Caco-2 (cell line): Measurements from ENCODE around the gene CPB2. TPM values are rescaled to one million over a fixed set of nuclear protein-coding genes. Genes with fewer than 3 reads are reported as not detected.

ENCODE experiments used
- BruUV-seq: library from RNA; stranded (reverse); fragments of 400-500 nt; replicated peaks from 2 replicates; lab custom pipeline; 2021; lab: Mats Ljungman, UMichigan
- CTCF ChIA-PET: fragments of 300-600 bp; sonication (Branson Sonifier 250); formaldehyde crosslinking; loops from one replicate; lab custom pipeline; 2022; ENCODE audit warnings: antibody characterized with exemption; lab: Charles Lee
- POLR2A ChIA-PET: fragments of 300-600 bp; sonication (Branson Sonifier 250); formaldehyde crosslinking; loops from one replicate; lab custom pipeline; 2022; ENCODE audit warnings: antibody characterized with exemption; lab: Charles Lee
- DNase-seq, 2 experiments: peaks; one replicate each; pipeline versions ENCODE4 v3.0.0 to v3.0.0-alpha.2; 2020 to 2022
- H3K27me3 ChIP-seq: replicated peaks from 2 replicates; pipeline ENCODE4 v1.6.0; 2011; ENCODE audit warnings: low read length; ENCODE audit not compliant: control insufficient read depth, insufficient read depth
- H3K36me3 ChIP-seq: 2 replicates; pipeline ENCODE4 v1.5.1; 2011; ENCODE audit warnings: low read length; ENCODE audit not compliant: control insufficient read depth, insufficient read depth
- H3K4me1 ChIP-seq: fragments of 250-450 bp; sonication (Bioruptor Pico); 2 replicates; pipeline ENCODE4 v1.5.1; 2020; ENCODE audit warnings: mild to moderate bottlenecking
- H3K4me3 ChIP-seq: 2 replicates; pipeline ENCODE4 v1.5.1; 2011; ENCODE audit warnings: low read depth, mild to moderate bottlenecking, control low read depth, low read length
- H3K9me3 ChIP-seq: fragments of 250-450 bp; sonication (Bioruptor Pico); 2 replicates; pipeline ENCODE4 v1.5.1; 2020; ENCODE audit warnings: mild to moderate bottlenecking, moderate library complexity
- H3K27ac Mint-ChIP-seq: one replicate; pipeline ENCODE4 v1.8.0; 2022; ENCODE audit warnings: mixed read lengths; ENCODE audit not compliant: unreplicated experiment
- H3K27me3 Mint-ChIP-seq: one replicate; pipeline ENCODE4 v1.8.0; 2022; ENCODE audit warnings: mixed read lengths; ENCODE audit not compliant: insufficient read depth, unreplicated experiment
- H3K36me3 Mint-ChIP-seq: one replicate; pipeline ENCODE4 v1.8.0; 2022; ENCODE audit warnings: mild to moderate bottlenecking, mixed read lengths; ENCODE audit not compliant: insufficient read depth, unreplicated experiment
- H3K4me1 Mint-ChIP-seq: one replicate; pipeline ENCODE4 v1.8.0; 2022; ENCODE audit warnings: low read depth, mixed read lengths; ENCODE audit not compliant: unreplicated experiment
- H3K4me3 Mint-ChIP-seq: one replicate; pipeline ENCODE4 v1.8.0; 2022; ENCODE audit warnings: mild to moderate bottlenecking, moderate library complexity, mixed read lengths; ENCODE audit not compliant: unreplicated experiment
- H3K9me3 Mint-ChIP-seq: one replicate; pipeline ENCODE4 v1.8.0; 2022; ENCODE audit warnings: mixed read lengths; ENCODE audit not compliant: unreplicated experiment
- CTCF ChIP-seq, 2 experiments: fragments of 200-600 bp in 1 of 2; IDR thresholded peaks; 1 replicate in 1 of 2; 2 replicates in 1 of 2; pipeline versions ENCODE4 v1.5.1 to v1.8.0; 2011 to 2022; ENCODE audit warnings: antibody characterized with exemption in 1 of 2, control low read depth in 1 of 2, inconsistent platforms in 1 of 2, low read depth in 1 of 2, low read length in 1 of 2, mild to moderate bottlenecking in 1 of 2, moderate library complexity in 1 of 2; ENCODE audit not compliant: insufficient read depth in 1 of 2, severe bottlenecking in 1 of 2, unreplicated experiment in 1 of 2
- intact Hi-C: fragments of 100-400 bp; cut with micrococcal nuclease; formaldehyde crosslinking; loops from one replicate; pipeline ENCODE4 v1.10.0; 2022; ENCODE audit not compliant: unreplicated experiment
- total RNA-seq: library from RNA; stranded (reverse); gene quantifications from 2 replicates; pipeline ENCODE4 v1.2.3, GENCODE V29; 2022

Gene CPB2
- total RNA-seq, 1 experiment from 2014 or later, result 0.18 TPM

- ChIA-PET POLR2A (no interaction called here), CTCF (no interaction called here)
- no peaks in the 10 kb centered on the region for H3K4me1 Mint-ChIP-seq
- no TSS peak for BruUV-seq
- H3K27me3 Mint-ChIP-seq, result peaks cover 9% of the 10 kb centered on the region
- H3K27me3 ChIP-seq, result no peaks in the 10 kb centered on the region
- no peak for DNase-seq
- no peaks in the 10 kb centered on the region for H3K9me3 ChIP-seq
- intact Hi-C loops, result no loop called here
- H3K27ac Mint-ChIP-seq, result no peak overlapping the region
- H3K9me3 Mint-ChIP-seq, result no peaks in the 10 kb centered on the region
- no peaks in the 10 kb centered on the region; the same call in 1 of the 2 replicates for H3K36me3 ChIP-seq
- no peak overlapping the region for H3K4me3 Mint-ChIP-seq
- H3K4me3 ChIP-seq, result no peak overlapping the region
- peaks cover 8% of the 10 kb centered on the region; the same call in 1 of the 2 replicates for H3K4me1 ChIP-seq
- no peak for TF ChIP-seq CTCF (IDR thresholded peaks at IDR 0.05; ENCODE audit: insufficient read depth in 1 of 2, low read depth in 1 of 2, low read length in 1 of 2, severe bottlenecking in 1 of 2, unreplicated experiment in 1 of 2)
- H3K36me3 Mint-ChIP-seq, result no peaks in the 10 kb centered on the region
These were observed 2.1 kb upstream of the CPB2 start for GRCh38 chr13:46106839-46107371.

- POLR2A ChIA-PET, result no interaction called here
- H3K27me3 ChIP-seq, result no peaks in the 10 kb centered on the region
- Mint-ChIP-seq H3K4me1 (no peaks in the 10 kb centered on the region), H3K36me3 (no peaks in the 10 kb centered on the region), H3K9me3 (no peaks in the 10 kb centered on the region), H3K4me3 (no peak overlapping the region), H3K27me3 (peaks cover 3% of the 10 kb centered on the region), H3K27ac (no peak overlapping the region)
- H3K9me3 ChIP-seq, result no peaks in the 10 kb centered on the region
- intact Hi-C loops, result no loop called here
- H3K36me3 ChIP-seq, result no peaks in the 10 kb centered on the region; the same call in 1 of the 2 replicates
- TF ChIP-seq CTCF (IDR thresholded peaks at IDR 0.05; ENCODE audit: insufficient read depth in 1 of 2, low read depth in 1 of 2, low read length in 1 of 2, severe bottlenecking in 1 of 2, unreplicated experiment in 1 of 2), result no peak
- no TSS peak for BruUV-seq
- H3K4me1 ChIP-seq, result peaks cover 8% of the 10 kb centered on the region; the same call in 1 of the 2 replicates
- CTCF ChIA-PET, result no interaction called here
- no peak overlapping the region for H3K4me3 ChIP-seq
- no peak for DNase-seq
These were observed 1.8 kb downstream of the CPB2 start for GRCh38 chr13:46103037-46103436.

GRCh38 chr13:46102255-46102605 is 2.6 kb downstream of the CPB2 start:
- Histone ChIP-seq H3K4me1 (peaks cover 8% of the 10 kb centered on the region; the same call in 1 of the 2 replicates), H3K4me3 (no peak overlapping the region), H3K9me3 (no peaks in the 10 kb centered on the region), H3K27me3 (no peaks in the 10 kb centered on the region), H3K36me3 (no peaks in the 10 kb centered on the region; the same call in 1 of the 2 replicates)
- Mint-ChIP-seq H3K9me3 (no peaks in the 10 kb centered on the region), H3K4me3 (no peak overlapping the region), H3K27me3 (peaks cover 3% of the 10 kb centered on the region), H3K36me3 (no peaks in the 10 kb centered on the region), H3K27ac (no peak overlapping the region), H3K4me1 (no peaks in the 10 kb centered on the region)
- no TSS peak for BruUV-seq
- intact Hi-C loops, result no loop called here
- DNase-seq, result no peak
- ChIA-PET CTCF (no interaction called here), POLR2A (no interaction called here)
- no peak for TF ChIP-seq CTCF (IDR thresholded peaks at IDR 0.05; ENCODE audit: insufficient read depth in 1 of 2, low read depth in 1 of 2, low read length in 1 of 2, severe bottlenecking in 1 of 2, unreplicated experiment in 1 of 2)
